ENCODE results near the gene PAX8. TPM values are rescaled to one million over a fixed set of nuclear protein-coding genes. Genes with fewer than 3 reads are reported as not detected.
"Not testable (repeated sequence)": the region's sequence is repeated elsewhere in the genome, so short reads cannot be mapped to it uniquely, and the experiment has no call there.

The PAX8 gene
- total and polyA plus RNA-seq, 10 of the 15 experiments (the other 5 are each of a cell fraction or from before 2014, with no cell fraction given), result 0.16 to 2.5 (median 0.97) TPM

- H3K36me3 ChIP-seq (ENCODE audit: control insufficient read depth in 2 of 2, insufficient read depth in 2 of 2, low read length in 1 of 2); SMC1A ChIA-PET (ENCODE audit: uncharacterized antibody, unreplicated experiment); CTCF ChIA-PET; DNase-seq (ENCODE audit: low read depth, low spot score); H4K20me1 ChIP-seq (ENCODE audit: control insufficient read depth, insufficient read depth); intact Hi-C loops (cut with micrococcal nuclease; ENCODE audit: unreplicated experiment); BruUV-seq (replicated peaks); H3K4me1 ChIP-seq (ENCODE audit: control insufficient read depth, insufficient read depth, low read length); H3K27ac ChIP-seq (ENCODE audit: control insufficient read depth, insufficient read depth); H3K9me3 ChIP-seq (replicated peaks; ENCODE audit: control insufficient read depth, insufficient read depth, low read length); in situ Hi-C loops (cut with MboI); RAD21 ChIA-PET (ENCODE audit: unreplicated experiment); FAIRE-seq; H3K4me3 ChIP-seq; H3K27me3 ChIP-seq (replicated peaks in 1 of 2; ENCODE audit: control insufficient read depth in 2 of 2, insufficient read depth in 2 of 2, low read length in 1 of 2); H2AFZ ChIP-seq (ENCODE audit: control insufficient read depth, low read depth, low read length); ATAC-seq; H3K4me2 ChIP-seq (ENCODE audit: control insufficient read depth, insufficient read depth); H3K9ac ChIP-seq (ENCODE audit: control insufficient read depth, insufficient read depth, low read length); POLR2A ChIA-PET; H3K79me2 ChIP-seq (ENCODE audit: control insufficient read depth, insufficient read depth, low read length): not testable (repeated sequence)
- 36% methylated on average over 14 of the region's 15 CpGs for WGBS (ENCODE audit: insufficient coverage, insufficient replicate concordance, low lambda C conversion rate, missing lambda C conversion rate)
Observed at GRCh38 chr2:113305749-113306148, 27.0 kb upstream of the PAX8 start.

- TF ChIP-seq PKNOX1 (IDR thresholded peaks at IDR 0.05), result no peak
- no peak for TF ChIP-seq NKRF (conservative IDR thresholded peaks at IDR 0.05)
- no peak for TF ChIP-seq EP300 (IDR thresholded peaks at IDR 0.05; ENCODE audit: borderline replicate concordance in 1 of 2, control insufficient read depth in 1 of 2, low read depth in 2 of 2, low read length in 2 of 2)
- no peak for TF ChIP-seq ZNF687 (IDR thresholded peaks at IDR 0.05)
- TF ChIP-seq TCF7 (IDR thresholded peaks at IDR 0.05; ENCODE audit: borderline replicate concordance), result no peak
- TF ChIP-seq DPF2 (IDR thresholded peaks at IDR 0.05), result no peak
- TF ChIP-seq SIX5 (IDR thresholded peaks at IDR 0.05; ENCODE audit: low read depth, low read length, severe bottlenecking), result no peak
- ATAC-seq, result no peak
- Histone ChIP-seq H3K4me2 (ENCODE audit: control insufficient read depth, insufficient read depth) (no peak overlapping the region), H3K27me3 (replicated peaks in 1 of 2; ENCODE audit: control insufficient read depth in 2 of 2, insufficient read depth in 2 of 2, low read length in 1 of 2) (no peaks in the 10 kb centered on the region; a peak in 2 of 4 replicates), H3K9me3 (replicated peaks; ENCODE audit: control insufficient read depth, insufficient read depth, low read length) (no peaks in the 10 kb centered on the region), H3K79me2 (ENCODE audit: control insufficient read depth, insufficient read depth, low read length) (no peaks in the 10 kb centered on the region), H3K4me1 (ENCODE audit: control insufficient read depth, insufficient read depth, low read length) (no peaks in the 10 kb centered on the region), H3K9ac (ENCODE audit: control insufficient read depth, insufficient read depth, low read length) (no peak overlapping the region), H3K4me3 (no peak overlapping the region), H3K27ac (ENCODE audit: control insufficient read depth, insufficient read depth) (no peak overlapping the region), H2AFZ (ENCODE audit: control insufficient read depth, low read depth, low read length) (no peak overlapping the region), H4K20me1 (ENCODE audit: control insufficient read depth, insufficient read depth) (no peaks in the 10 kb centered on the region), H3K36me3 (ENCODE audit: control insufficient read depth in 2 of 2, insufficient read depth in 2 of 2, low read length in 1 of 2) (no peaks in the 10 kb centered on the region)
- intact Hi-C loops (cut with micrococcal nuclease; ENCODE audit: unreplicated experiment), result no loop called here
- POLR2A ChIA-PET, result no interaction called here
- DNase-seq (ENCODE audit: low read depth, low spot score), result no peak
- RAD21 ChIA-PET (ENCODE audit: unreplicated experiment), result no interaction called here
- FAIRE-seq, result no peak
- 79% methylated on average over 6 of the region's 6 CpGs for WGBS (ENCODE audit: insufficient coverage, insufficient replicate concordance, low lambda C conversion rate, missing lambda C conversion rate)
- BruUV-seq (replicated peaks), result no TSS peak
- in situ Hi-C loops (cut with MboI), result no loop called here
- CTCF ChIA-PET, result interaction anchor here (1.2 kb wide), 1 partner anchor 85 kb away, joined by 3 read pairs; no protein-coding TSS in a partner anchor
- SMC1A ChIA-PET (ENCODE audit: uncharacterized antibody, unreplicated experiment), result interaction anchor here (0.8 kb wide), 1 partner anchor 57 kb away, joined by 3 read pairs; no protein-coding TSS in a partner anchor
Observed at GRCh38 chr2:113305146-113305545, 26.4 kb upstream of the PAX8 start.

All from GM12878 (cell line).